Calu3 (cell line): Measurements from ENCODE around the gene OR10V1. TPM values are rescaled to one million over a fixed set of nuclear protein-coding genes. Genes with fewer than 3 reads are reported as not detected.

Experiments used
- total RNA-seq: library from RNA; stranded (reverse); gene quantifications from 2 replicates; pipeline ENCODE4 v1.2.3, GENCODE V29; 2022

Gene OR10V1
- total RNA-seq, 1 experiment from 2014 or later = not detected

Other genes with a start within 250 kb of the OR10V1 start
- gene OR4D10, start 240.5 kb downstream of the OR10V1 start, total RNA-seq = not detected in 2 replicates
- not detected in 2 replicates for gene OR4D11, start 210.3 kb downstream of the OR10V1 start, total RNA-seq
- gene OR4D9, start 202.3 kb downstream of the OR10V1 start, total RNA-seq = not detected in 2 replicates
- 58.6 and 60.7 TPM in 2 replicates for gene OSBP, start 98.1 kb downstream of the OR10V1 start, total RNA-seq
- gene PATL1, start 44.8 kb downstream of the OR10V1 start, total RNA-seq = 56.9 and 59.8 TPM in 2 replicates
- gene STX3, start 41.5 kb upstream of the OR10V1 start, total RNA-seq = 50.1 and 56.9 TPM in 2 replicates
- gene MRPL16, start 96.9 kb upstream of the OR10V1 start, total RNA-seq = 49.8 and 51.2 TPM in 2 replicates
- not detected in 2 replicates for gene CBLIF, start 131.7 kb upstream of the OR10V1 start, total RNA-seq
- 335 and 428 TPM in 2 replicates for gene TCN1, start 152.6 kb upstream of the OR10V1 start, total RNA-seq
- not detected in 2 replicates for gene OOSP3, start 164.9 kb upstream of the OR10V1 start, total RNA-seq
- gene OOSP1, start 224.6 kb upstream of the OR10V1 start, total RNA-seq = not detected in 2 replicates